ENCODE data around the gene GGA2.

DNA sequence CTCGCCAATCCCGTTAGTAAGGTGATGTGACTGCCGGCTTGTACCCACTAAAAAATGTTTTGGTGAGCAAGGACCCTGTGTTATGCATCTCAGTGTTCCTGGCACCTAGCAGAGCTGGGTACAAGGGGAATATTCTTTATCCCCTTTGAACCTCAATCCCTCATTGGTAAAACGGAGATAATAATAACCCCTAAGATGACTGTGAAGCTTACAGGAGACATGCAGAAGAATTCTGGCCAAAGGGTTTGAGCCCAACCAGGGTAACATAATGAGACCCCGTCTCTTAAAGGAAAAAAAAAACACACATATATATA is 896 bp downstream of the GGA2 start:
- TF ChIP-seq, protein P1, sequence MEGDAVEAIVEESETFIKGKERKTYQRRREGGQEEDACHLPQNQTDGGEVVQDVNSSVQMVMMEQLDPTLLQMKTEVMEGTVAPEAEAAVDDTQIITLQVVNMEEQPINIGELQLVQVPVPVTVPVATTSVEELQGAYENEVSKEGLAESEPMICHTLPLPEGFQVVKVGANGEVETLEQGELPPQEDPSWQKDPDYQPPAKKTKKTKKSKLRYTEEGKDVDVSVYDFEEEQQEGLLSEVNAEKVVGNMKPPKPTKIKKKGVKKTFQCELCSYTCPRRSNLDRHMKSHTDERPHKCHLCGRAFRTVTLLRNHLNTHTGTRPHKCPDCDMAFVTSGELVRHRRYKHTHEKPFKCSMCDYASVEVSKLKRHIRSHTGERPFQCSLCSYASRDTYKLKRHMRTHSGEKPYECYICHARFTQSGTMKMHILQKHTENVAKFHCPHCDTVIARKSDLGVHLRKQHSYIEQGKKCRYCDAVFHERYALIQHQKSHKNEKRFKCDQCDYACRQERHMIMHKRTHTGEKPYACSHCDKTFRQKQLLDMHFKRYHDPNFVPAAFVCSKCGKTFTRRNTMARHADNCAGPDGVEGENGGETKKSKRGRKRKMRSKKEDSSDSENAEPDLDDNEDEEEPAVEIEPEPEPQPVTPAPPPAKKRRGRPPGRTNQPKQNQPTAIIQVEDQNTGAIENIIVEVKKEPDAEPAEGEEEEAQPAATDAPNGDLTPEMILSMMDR (IDR thresholded peaks at IDR 0.05), result no peak
- TF ChIP-seq EP300 (IDR thresholded peaks at IDR 0.05) (no peak), POLR2AphosphoS5 (IDR thresholded peaks at IDR 0.05) (no peak)

Data from gastroesophageal sphincter (tissue), 3 donors.